Measurements from ENCODE around the gene PCSK1. TPM values are rescaled to one million over a fixed set of nuclear protein-coding genes. Genes with fewer than 3 reads are reported as not detected.
"Not testable (repeated sequence)": the region's sequence is repeated elsewhere in the genome, so short reads cannot be mapped to it uniquely, and the experiment has no call there.

Gene PCSK1
- total RNA-seq, 1 experiment from 2014 or later, result 4.5 TPM

DNA sequence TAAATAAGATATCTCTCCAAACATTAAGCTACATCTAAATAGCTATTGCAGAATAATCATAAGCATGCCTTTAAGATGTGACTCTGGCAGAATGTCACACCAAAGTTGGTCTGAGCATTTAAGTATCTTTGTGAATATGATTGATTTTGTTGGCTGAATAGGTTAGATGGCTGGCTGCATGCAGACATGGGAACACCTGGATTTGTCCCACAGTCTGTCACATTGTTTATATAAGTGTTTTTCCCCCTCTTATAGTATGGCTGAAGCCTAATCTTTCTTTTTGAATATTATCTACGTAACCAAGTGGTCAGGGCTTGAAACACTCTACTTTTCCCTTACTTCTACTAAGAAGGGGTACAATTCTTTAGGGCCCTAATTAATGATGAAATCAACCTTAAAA lies 36.2 kb downstream of the PCSK1 start:
- no peak for DNase-seq (ENCODE audit: low spot score)
- POLR2A ChIA-PET, result no interaction called here
- Mint-ChIP-seq H3K27ac (no peak overlapping the region), H3K4me3 (no peak overlapping the region), H3K4me1 (no peaks in the 10 kb centered on the region), H3K36me3 (peaks cover 7% of the 10 kb centered on the region), H3K9me3 (peaks cover 8% of the 10 kb centered on the region), H3K27me3 (ENCODE audit: low read depth) (no peaks in the 10 kb centered on the region)
- no peak for ATAC-seq
- CTCF ChIA-PET, result no interaction called here
- no peak for TF ChIP-seq FOXP1 (CRISPR knock-in tag; IDR thresholded peaks at IDR 0.05; ENCODE audit: borderline replicate concordance)
- TF ChIP-seq ERG (CRISPR knock-in tag; IDR thresholded peaks at IDR 0.05), result no peak
- TF ChIP-seq, protein P1, sequence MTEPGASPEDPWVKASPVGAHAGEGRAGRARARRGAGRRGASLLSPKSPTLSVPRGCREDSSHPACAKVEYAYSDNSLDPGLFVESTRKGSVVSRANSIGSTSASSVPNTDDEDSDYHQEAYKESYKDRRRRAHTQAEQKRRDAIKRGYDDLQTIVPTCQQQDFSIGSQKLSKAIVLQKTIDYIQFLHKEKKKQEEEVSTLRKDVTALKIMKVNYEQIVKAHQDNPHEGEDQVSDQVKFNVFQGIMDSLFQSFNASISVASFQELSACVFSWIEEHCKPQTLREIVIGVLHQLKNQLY (CRISPR knock-in tag; IDR thresholded peaks at IDR 0.05), result no peak
- no peak for TF ChIP-seq TCF7 (CRISPR knock-in tag; IDR thresholded peaks at IDR 0.05; ENCODE audit: low read depth)
- TF ChIP-seq CDX4 (CRISPR knock-in tag; IDR thresholded peaks at IDR 0.05; ENCODE audit: borderline replicate concordance), result no peak
- no peak for TF ChIP-seq SOX15 (CRISPR knock-in tag; IDR thresholded peaks at IDR 0.05)
- TF ChIP-seq NFE2L1 (CRISPR knock-in tag; IDR thresholded peaks at IDR 0.05), result no peak
- no peak for TF ChIP-seq ZNF317 (CRISPR knock-in tag; IDR thresholded peaks at IDR 0.05; ENCODE audit: borderline replicate concordance, low read depth)
- no peak for TF ChIP-seq ZNF671 (CRISPR knock-in tag; IDR thresholded peaks at IDR 0.05)
- TF ChIP-seq IRF2 (CRISPR knock-in tag; IDR thresholded peaks at IDR 0.05; ENCODE audit: borderline replicate concordance, low read depth), result no peak
- no peak for TF ChIP-seq GTF2I (CRISPR knock-in tag; conservative IDR thresholded peaks at IDR 0.05)
- TF ChIP-seq RORB (CRISPR knock-in tag; IDR thresholded peaks at IDR 0.05), result no peak
- no peak for TF ChIP-seq E2F1 (CRISPR knock-in tag; IDR thresholded peaks at IDR 0.05)
- TF ChIP-seq TEAD1 (CRISPR knock-in tag; IDR thresholded peaks at IDR 0.05), result no peak

DNA sequence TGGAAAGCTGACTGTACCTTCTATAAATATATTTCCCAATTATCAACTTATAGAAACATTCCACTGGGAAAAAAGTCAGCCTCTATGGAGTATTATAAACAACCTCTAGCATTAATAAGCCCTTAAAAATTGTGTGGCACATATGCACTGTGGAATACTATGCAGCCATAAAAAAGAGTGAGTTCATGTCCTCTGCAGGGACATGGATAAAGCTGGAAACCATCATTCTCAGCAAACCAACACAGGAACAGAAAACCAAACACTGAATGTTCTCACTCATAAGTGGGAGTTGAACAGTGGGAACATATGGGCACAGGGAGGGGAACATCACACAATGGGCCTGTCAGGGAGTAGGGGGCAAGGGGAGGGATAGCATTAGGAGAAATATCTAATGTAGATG lies 37.8 kb downstream of the PCSK1 start:
- POLR2A ChIA-PET; CTCF ChIA-PET; H3K27ac Mint-ChIP-seq; ATAC-seq; H3K27me3 Mint-ChIP-seq (ENCODE audit: low read depth); H3K4me3 Mint-ChIP-seq; H3K9me3 Mint-ChIP-seq; DNase-seq (ENCODE audit: low spot score); H3K4me1 Mint-ChIP-seq; H3K36me3 Mint-ChIP-seq: not testable (repeated sequence)

- CTCF ChIA-PET, result no interaction called here
- POLR2A ChIA-PET, result no interaction called here
- ATAC-seq, result no peak
- H3K36me3 Mint-ChIP-seq, result peaks cover 7% of the 10 kb centered on the region
- H3K27me3 Mint-ChIP-seq (ENCODE audit: low read depth), result no peaks in the 10 kb centered on the region
- no peak overlapping the region for H3K27ac Mint-ChIP-seq
- H3K4me1 Mint-ChIP-seq, result no peaks in the 10 kb centered on the region
- peaks cover 8% of the 10 kb centered on the region for H3K9me3 Mint-ChIP-seq
- no peak overlapping the region for H3K4me3 Mint-ChIP-seq
- no peak for DNase-seq (ENCODE audit: low spot score)
- no peak for TF ChIP-seq JUN (CRISPR knock-in tag; IDR thresholded peaks at IDR 0.05)
- TF ChIP-seq TEAD4 (CRISPR knock-in tag; IDR thresholded peaks at IDR 0.05), result no peak
- TF ChIP-seq IRF1 (CRISPR knock-in tag; IDR thresholded peaks at IDR 0.05), result no peak
- no peak for TF ChIP-seq ATF1 (CRISPR knock-in tag; IDR thresholded peaks at IDR 0.05)
- no peak for TF ChIP-seq PRRX2 (CRISPR knock-in tag; IDR thresholded peaks at IDR 0.05)
These were observed 41.1 kb downstream of the PCSK1 start for GRCh38 chr5:96391921-96392320.

All from WTC11 (cell line).